ENCODE data around the gene B3GNT9.

GRCh38 chr16:67150833-67151396 lies at the start of gene B3GNT9:
- no peak for TF ChIP-seq CTCF (IDR thresholded peaks at IDR 0.05)
- no peak for TF ChIP-seq POLR2A (IDR thresholded peaks at IDR 0.05; ENCODE audit: low read depth)
